Tibial nerve (tissue), 3 donors: ENCODE data around the gene PLPPR1.

ENCODE experiments used
- CTCF ChIP-seq, 5 experiments: fragments of 200-600 bp in 3 of 5; fragments of 450-650 bp in 2 of 5; sonication (generic) in 3 of 5; IDR thresholded peaks; one replicate each; pipeline ENCODE4 v1.5.1; 2016 to 2019; ENCODE audit warnings: antibody characterized with exemption in 5 of 5, mild to moderate bottlenecking in 3 of 5, moderate library complexity in 2 of 5
- POLR2A ChIP-seq, 2 donors: fragments of 450-650 bp; IDR thresholded peaks; one replicate each; pipeline ENCODE4 v1.6.1; 2017; ENCODE audit warnings: antibody characterized with exemption in 2 of 2, mild to moderate bottlenecking in 2 of 2, moderate library complexity in 2 of 2

DNA sequence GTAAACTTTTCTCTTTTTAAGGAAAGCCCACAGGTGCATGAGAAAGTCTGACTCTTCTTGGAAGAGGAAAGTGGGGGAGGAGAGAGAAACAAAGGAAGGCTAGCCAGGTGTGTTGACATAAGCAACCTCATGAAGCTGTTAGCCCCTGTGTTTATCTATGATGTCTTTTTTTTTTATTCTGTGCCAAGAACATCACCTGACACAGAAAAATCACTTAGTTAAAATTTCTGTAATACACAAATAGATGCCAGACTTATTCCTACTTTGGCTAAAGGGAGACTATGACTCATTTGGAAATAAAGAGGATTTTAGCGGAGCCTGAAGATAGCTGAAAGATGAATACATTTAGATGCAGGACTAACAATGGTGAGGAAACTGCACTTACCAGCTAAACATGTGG lies 298.0 kb downstream of the PLPPR1 start:
- TF ChIP-seq CTCF (IDR thresholded peaks at IDR 0.05): no peak
- no peak for TF ChIP-seq POLR2A (IDR thresholded peaks at IDR 0.05)
